Measurements from ENCODE around the gene HAUS5.

The HAUS5 gene

DNA sequence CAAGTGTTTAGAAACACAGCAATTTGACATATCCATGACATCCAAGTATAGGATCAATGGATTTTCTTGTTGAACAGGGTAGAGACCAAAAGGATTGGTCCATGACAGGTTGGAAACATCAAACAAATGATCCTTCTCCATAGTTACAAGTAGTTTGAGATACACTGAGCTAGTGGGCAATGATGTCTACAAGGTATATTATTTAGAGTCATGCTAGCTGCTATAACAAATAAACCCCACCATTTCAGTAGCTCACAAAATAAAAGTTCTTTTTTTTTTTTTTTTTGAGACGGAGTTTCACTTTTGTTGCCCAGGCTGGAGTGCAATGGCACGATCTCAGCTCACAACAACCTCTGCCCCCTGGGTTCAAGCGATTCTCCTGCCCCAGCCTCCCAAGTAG is 4.9 kb upstream of the HAUS5 start:
- TF ChIP-seq, protein P1, sequence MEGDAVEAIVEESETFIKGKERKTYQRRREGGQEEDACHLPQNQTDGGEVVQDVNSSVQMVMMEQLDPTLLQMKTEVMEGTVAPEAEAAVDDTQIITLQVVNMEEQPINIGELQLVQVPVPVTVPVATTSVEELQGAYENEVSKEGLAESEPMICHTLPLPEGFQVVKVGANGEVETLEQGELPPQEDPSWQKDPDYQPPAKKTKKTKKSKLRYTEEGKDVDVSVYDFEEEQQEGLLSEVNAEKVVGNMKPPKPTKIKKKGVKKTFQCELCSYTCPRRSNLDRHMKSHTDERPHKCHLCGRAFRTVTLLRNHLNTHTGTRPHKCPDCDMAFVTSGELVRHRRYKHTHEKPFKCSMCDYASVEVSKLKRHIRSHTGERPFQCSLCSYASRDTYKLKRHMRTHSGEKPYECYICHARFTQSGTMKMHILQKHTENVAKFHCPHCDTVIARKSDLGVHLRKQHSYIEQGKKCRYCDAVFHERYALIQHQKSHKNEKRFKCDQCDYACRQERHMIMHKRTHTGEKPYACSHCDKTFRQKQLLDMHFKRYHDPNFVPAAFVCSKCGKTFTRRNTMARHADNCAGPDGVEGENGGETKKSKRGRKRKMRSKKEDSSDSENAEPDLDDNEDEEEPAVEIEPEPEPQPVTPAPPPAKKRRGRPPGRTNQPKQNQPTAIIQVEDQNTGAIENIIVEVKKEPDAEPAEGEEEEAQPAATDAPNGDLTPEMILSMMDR (IDR thresholded peaks at IDR 0.05; ENCODE audit: borderline replicate concordance, control extremely low read depth, extremely low read depth, insufficient read depth, missing control alignments), result no peak
- no peak for DNase-seq (ENCODE audit: low spot score)
- in situ Hi-C loops (cut with MboI; ENCODE audit: low sequenced_read_pairs, unreplicated experiment), result no loop called here

DNA sequence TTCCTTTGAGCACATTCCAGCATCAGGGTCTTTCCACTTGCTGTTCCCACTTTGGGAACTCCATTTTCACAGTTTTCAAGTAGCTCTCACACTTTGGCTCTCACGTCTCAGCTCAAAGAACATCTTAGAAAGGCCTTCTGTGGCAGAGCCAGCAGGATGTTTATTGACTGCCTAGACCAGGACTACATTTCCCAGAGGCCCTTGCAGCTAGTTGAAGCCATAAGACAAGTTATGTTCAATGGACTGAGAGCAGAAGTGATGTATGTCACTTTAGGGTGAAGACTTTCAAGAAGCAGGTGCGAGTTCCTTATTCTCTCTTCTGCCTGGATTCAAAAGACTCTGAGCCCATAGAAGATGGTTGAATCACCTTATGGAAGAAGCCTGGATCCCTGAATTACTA is 4.3 kb upstream of the HAUS5 start:
- TF ChIP-seq, protein P1 (IDR thresholded peaks at IDR 0.05; ENCODE audit: borderline replicate concordance, control extremely low read depth, extremely low read depth, insufficient read depth, missing control alignments), result no peak
- in situ Hi-C loops (cut with MboI; ENCODE audit: low sequenced_read_pairs, unreplicated experiment), result no loop called here
- DNase-seq (ENCODE audit: low spot score), result no peak

DNA sequence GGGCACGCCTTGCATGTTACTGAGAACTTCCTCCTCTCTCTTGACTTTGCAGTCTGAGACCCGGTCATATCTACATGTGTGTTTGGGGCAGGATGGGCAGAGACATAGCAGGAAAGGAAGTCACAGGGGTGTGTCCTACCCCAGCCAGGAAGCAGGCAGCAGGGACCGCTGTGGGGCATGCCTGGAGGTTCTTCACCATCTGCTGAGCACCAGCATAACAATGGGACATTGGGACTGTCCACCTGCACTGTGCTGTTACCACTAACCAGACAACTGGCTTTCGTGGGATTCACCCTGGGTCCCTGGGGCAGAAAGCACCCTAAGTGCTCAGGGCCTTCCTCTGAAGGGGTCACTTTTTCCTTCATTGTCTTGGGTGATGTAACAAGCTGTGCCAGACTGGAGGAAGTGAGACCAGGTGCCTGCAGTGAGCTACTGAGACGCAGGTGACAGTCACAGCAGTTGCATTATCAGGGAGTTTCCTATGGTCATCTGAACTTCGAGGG is 2.6 kb upstream of the HAUS5 start:
- TF ChIP-seq, protein P1 (IDR thresholded peaks at IDR 0.05; ENCODE audit: borderline replicate concordance, control extremely low read depth, extremely low read depth, insufficient read depth, missing control alignments), result no peak
- DNase-seq (ENCODE audit: low spot score), result peak; percentile 66
- in situ Hi-C loops (cut with MboI; ENCODE audit: low sequenced_read_pairs, unreplicated experiment), result no loop called here

DNA sequence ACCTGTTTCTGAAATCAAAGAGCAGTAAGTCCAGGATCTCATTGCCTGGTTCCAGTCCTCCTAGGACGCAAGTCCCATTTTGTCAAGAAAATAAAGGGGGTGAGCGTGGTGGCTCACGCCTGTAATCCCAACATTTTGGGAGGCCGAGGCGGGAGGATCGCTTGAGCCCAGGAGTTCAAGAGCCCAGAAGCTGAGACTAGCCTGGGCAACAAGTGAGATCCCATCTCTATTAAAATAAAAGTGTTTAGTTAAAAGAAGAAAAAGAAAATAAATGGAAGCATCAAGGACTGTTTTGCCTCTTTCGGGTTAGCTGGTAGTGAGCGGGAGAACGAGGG is 344 bp upstream of the HAUS5 start:
- in situ Hi-C loops (cut with MboI; ENCODE audit: low sequenced_read_pairs, unreplicated experiment), result no loop called here
- TF ChIP-seq, protein P1 (IDR thresholded peaks at IDR 0.05; ENCODE audit: borderline replicate concordance, control extremely low read depth, extremely low read depth, insufficient read depth, missing control alignments), result no peak
- no peak for DNase-seq (ENCODE audit: low spot score)

DNA sequence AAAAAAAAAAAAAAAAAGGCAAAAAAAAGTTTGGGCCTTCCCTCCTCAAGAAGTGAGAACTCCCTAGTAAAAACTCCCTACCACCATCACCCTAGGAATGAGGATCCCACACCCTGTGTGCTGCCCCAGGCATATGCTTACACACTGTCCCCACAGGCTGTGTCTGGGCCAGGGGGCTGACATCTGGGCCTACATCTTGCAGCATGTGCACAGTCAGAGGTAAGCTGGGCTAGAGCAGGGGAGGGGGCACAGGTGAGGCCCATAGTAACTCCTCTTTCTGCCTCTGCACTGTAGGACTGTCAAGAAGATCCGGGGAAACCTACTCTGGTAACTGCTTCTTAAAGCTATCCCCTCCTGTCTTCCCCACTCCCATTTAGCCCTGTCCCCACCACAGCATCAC is 1.0 kb downstream of the HAUS5 start:
- TF ChIP-seq, protein P1 (IDR thresholded peaks at IDR 0.05; ENCODE audit: borderline replicate concordance, control extremely low read depth, extremely low read depth, insufficient read depth, missing control alignments), result no peak
- no peak for DNase-seq (ENCODE audit: low spot score)
- in situ Hi-C loops (cut with MboI; ENCODE audit: low sequenced_read_pairs, unreplicated experiment), result no loop called here

DNA sequence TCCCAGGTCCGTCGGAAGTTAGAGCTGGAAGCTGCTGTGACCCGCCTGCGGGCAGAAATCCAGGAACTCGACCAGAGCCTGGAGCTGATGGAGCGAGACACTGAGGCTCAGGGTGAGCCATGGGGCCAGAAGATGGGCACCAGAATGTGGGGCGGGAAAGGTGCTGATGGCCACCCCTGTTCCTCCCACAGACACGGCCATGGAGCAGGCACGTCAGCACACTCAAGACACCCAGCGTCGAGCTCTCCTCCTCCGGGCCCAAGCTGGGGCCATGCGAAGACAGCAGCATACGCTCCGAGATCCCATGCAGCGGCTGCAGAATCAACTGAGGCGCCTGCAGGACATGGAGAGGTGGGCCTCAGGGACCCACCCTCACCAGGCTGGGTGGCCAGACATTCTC is 2.5 kb downstream of the HAUS5 start:
- in situ Hi-C loops (cut with MboI; ENCODE audit: low sequenced_read_pairs, unreplicated experiment), result no loop called here
- TF ChIP-seq, protein P1 (IDR thresholded peaks at IDR 0.05; ENCODE audit: borderline replicate concordance, control extremely low read depth, extremely low read depth, insufficient read depth, missing control alignments), result no peak
- no peak for DNase-seq (ENCODE audit: low spot score)

DNA sequence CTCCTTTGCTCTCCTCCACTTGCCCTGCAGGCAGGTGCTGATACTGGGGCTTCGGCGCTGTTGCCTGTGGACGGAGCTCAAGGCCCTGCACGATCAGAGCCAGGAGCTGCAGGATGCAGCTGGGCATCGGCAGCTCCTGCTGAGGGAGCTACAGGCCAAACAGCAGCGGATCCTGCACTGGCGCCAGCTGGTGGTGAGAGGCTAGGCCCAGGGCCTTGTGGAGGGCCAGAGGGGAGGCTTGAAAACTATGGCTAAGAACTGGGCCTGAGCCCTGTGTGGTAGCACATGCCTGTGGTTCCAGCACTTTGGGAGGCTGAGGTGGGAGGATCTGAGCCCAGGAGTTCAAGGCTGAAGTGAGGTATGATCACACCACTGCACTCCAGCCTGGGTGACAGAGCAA is 6.3 kb downstream of the HAUS5 start:
- TF ChIP-seq, protein P1 (IDR thresholded peaks at IDR 0.05; ENCODE audit: borderline replicate concordance, control extremely low read depth, extremely low read depth, insufficient read depth, missing control alignments), result no peak
- in situ Hi-C loops (cut with MboI; ENCODE audit: low sequenced_read_pairs, unreplicated experiment), result no loop called here
- DNase-seq (ENCODE audit: low spot score), result no peak

All from GM13976 (cell line).